WTC11 (cell line): ENCODE results near the gene ZNF804A. TPM values are rescaled to one million over a fixed set of nuclear protein-coding genes. Genes with fewer than 3 reads are reported as not detected.

ENCODE experiments used
- ATAC-seq: fragments of 200-7000 bp; cut with Tn5 transposase; 2 replicates; pipeline ENCODE4 v1.10.0; 2021; ENCODE audit warnings: mild to moderate bottlenecking, moderate library complexity
- CTCF ChIA-PET: fragments of 300-600 bp; sonication (Branson Sonifier 250); formaldehyde crosslinking; loops from one replicate; lab custom pipeline; 2021; ENCODE audit warnings: antibody characterized with exemption; lab: Charles Lee
- POLR2A ChIA-PET: fragments of 350-600 bp; sonication (Branson Sonifier 250); formaldehyde crosslinking; loops from one replicate; lab custom pipeline; 2021; ENCODE audit warnings: antibody characterized with exemption; lab: Charles Lee
- DNase-seq: peaks from one replicate; pipeline ENCODE4 v3.0.0; 2021; ENCODE audit warnings: low spot score
- H3K27ac Mint-ChIP-seq: 2 replicates; pipeline ENCODE4 v1.8.0; 2021; ENCODE audit warnings: mixed read lengths
- H3K27me3 Mint-ChIP-seq: 2 replicates; pipeline ENCODE4 v1.8.0; 2021; ENCODE audit warnings: low read depth, mild to moderate bottlenecking, moderate library complexity, mixed read lengths
- H3K36me3 Mint-ChIP-seq: 2 replicates; pipeline ENCODE4 v1.8.0; 2021; ENCODE audit warnings: mixed read lengths
- H3K4me1 Mint-ChIP-seq: 2 replicates; pipeline ENCODE4 v1.8.0; 2022; ENCODE audit warnings: mixed read lengths
- H3K4me3 Mint-ChIP-seq: 2 replicates; pipeline ENCODE4 v1.8.0; 2021; ENCODE audit warnings: mild to moderate bottlenecking, moderate library complexity, mixed read lengths
- H3K9me3 Mint-ChIP-seq: 2 replicates; pipeline ENCODE4 v1.8.0; 2021; ENCODE audit warnings: mixed read lengths
- CBFB ChIP-seq: sonication (generic); formaldehyde crosslinking; IDR thresholded peaks from 2 replicates; pipeline ENCODE4 v1.8.1; 2022; ENCODE audit warnings: mild to moderate bottlenecking, low read depth, missing genetic modification reagents
- CTCF ChIP-seq: fragments of 200-600 bp; IDR thresholded peaks from 2 replicates; pipeline ENCODE4 v1.8.0; 2022; ENCODE audit warnings: antibody characterized with exemption
- ETV6 ChIP-seq: sonication (generic); formaldehyde crosslinking; IDR thresholded peaks from 2 replicates; pipeline ENCODE4 v1.8.1; 2022; ENCODE audit warnings: mild to moderate bottlenecking, missing genetic modification reagents
- FOXJ3 ChIP-seq: sonication (generic); formaldehyde crosslinking; IDR thresholded peaks from 2 replicates; pipeline ENCODE4 v1.9.0; 2021; ENCODE audit warnings: missing genetic modification reagents, mild to moderate bottlenecking, borderline replicate concordance
- FOXP4 ChIP-seq: sonication (generic); formaldehyde crosslinking; IDR thresholded peaks from 2 replicates; pipeline ENCODE4 v1.8.0; 2022; ENCODE audit warnings: mild to moderate bottlenecking, missing genetic modification reagents
- GABPB1 ChIP-seq: sonication (generic); formaldehyde crosslinking; IDR thresholded peaks from 2 replicates; pipeline ENCODE4 v1.8.1; 2023; ENCODE audit warnings: mild to moderate bottlenecking, missing genetic modification reagents
- GRHL2 ChIP-seq: fragments of 250-450 bp; sonication (Bioruptor Pico); IDR thresholded peaks from 2 replicates; pipeline ENCODE4 v1.8.0; 2022; ENCODE audit warnings: mild to moderate bottlenecking, moderate library complexity; ENCODE audit not compliant: insufficient replicate concordance, severe bottlenecking
- IRF1 ChIP-seq: sonication (generic); formaldehyde crosslinking; IDR thresholded peaks from 2 replicates; pipeline ENCODE4 v1.8.0; 2023; ENCODE audit warnings: missing genetic modification reagents
- JAZF1 ChIP-seq: fragments of 250-450 bp; sonication (Bioruptor Pico); IDR thresholded peaks from 2 replicates; pipeline ENCODE4 v1.9.0; 2021; ENCODE audit warnings: moderate library complexity, mild to moderate bottlenecking, inconsistent platforms
- JUN ChIP-seq: sonication (generic); formaldehyde crosslinking; IDR thresholded peaks from 2 replicates; pipeline ENCODE4 v1.8.0; 2023; ENCODE audit warnings: mild to moderate bottlenecking, missing genetic modification reagents
- MLX ChIP-seq: sonication (generic); formaldehyde crosslinking; IDR thresholded peaks from 2 replicates; pipeline ENCODE4 v1.8.1; 2023; ENCODE audit warnings: mild to moderate bottlenecking, missing genetic modification reagents, moderate library complexity
- MYBL2 ChIP-seq: sonication (generic); formaldehyde crosslinking; IDR thresholded peaks from 2 replicates; pipeline ENCODE4 v1.8.1; 2023; ENCODE audit warnings: mild to moderate bottlenecking, moderate library complexity, missing genetic modification reagents
- NFATC4 ChIP-seq: fragments of 250-450 bp; sonication (Bioruptor Pico); IDR thresholded peaks from 2 replicates; pipeline ENCODE4 v1.9.0; 2021; ENCODE audit warnings: mild to moderate bottlenecking
- NFE2L1 ChIP-seq: sonication (generic); formaldehyde crosslinking; IDR thresholded peaks from 2 replicates; pipeline ENCODE4 v1.8.1; 2023; ENCODE audit warnings: missing genetic modification reagents
- RORB ChIP-seq: fragments of 250-450 bp; sonication (Bioruptor Pico); IDR thresholded peaks from 2 replicates; pipeline ENCODE4 v1.9.0; 2021; ENCODE audit warnings: mild to moderate bottlenecking
- TCF7 ChIP-seq: sonication (generic); formaldehyde crosslinking; IDR thresholded peaks from 2 replicates; pipeline ENCODE4 v1.8.0; 2022; ENCODE audit warnings: mild to moderate bottlenecking, low read depth, missing genetic modification reagents, moderate library complexity
- TP53 ChIP-seq: sonication (generic); formaldehyde crosslinking; IDR thresholded peaks from 2 replicates; pipeline ENCODE4 v1.8.1; 2023; ENCODE audit warnings: mild to moderate bottlenecking, missing genetic modification reagents
- ZNF138 ChIP-seq: sonication (generic); formaldehyde crosslinking; conservative IDR thresholded peaks from 2 replicates; pipeline ENCODE4 v1.8.1; 2022; ENCODE audit warnings: mild to moderate bottlenecking, moderate library complexity, missing genetic modification reagents
- ZNF263 ChIP-seq: sonication (generic); formaldehyde crosslinking; IDR thresholded peaks from 2 replicates; pipeline ENCODE4 v1.8.1; 2022; ENCODE audit warnings: low read depth, mild to moderate bottlenecking, moderate library complexity, missing genetic modification reagents
- ZNF317 ChIP-seq: sonication (generic); formaldehyde crosslinking; IDR thresholded peaks from 2 replicates; pipeline ENCODE4 v1.8.1; 2023; ENCODE audit warnings: low read depth, mild to moderate bottlenecking, moderate library complexity, missing genetic modification reagents, borderline replicate concordance
- ZNF671 ChIP-seq: fragments of 250-450 bp; sonication (Bioruptor Pico); IDR thresholded peaks from 2 replicates; pipeline ENCODE4 v1.8.0; 2021; ENCODE audit warnings: mild to moderate bottlenecking
- total RNA-seq: library from RNA; stranded (reverse); gene quantifications from 3 replicates; pipeline ENCODE4 v1.2.3, GENCODE V29; 2021
- TF ChIP-seq, protein P1 (sequence below): sonication (generic); formaldehyde crosslinking; IDR thresholded peaks from 2 replicates; pipeline ENCODE4 v1.8.1; 2023; ENCODE audit warnings: mild to moderate bottlenecking, missing genetic modification reagents
- TF ChIP-seq, protein P2 (sequence below): sonication (generic); formaldehyde crosslinking; IDR thresholded peaks from 2 replicates; pipeline ENCODE4 v1.8.0; 2022; ENCODE audit warnings: mild to moderate bottlenecking, missing genetic modification reagents
- TF ChIP-seq, protein P3 (sequence below): sonication (generic); formaldehyde crosslinking; IDR thresholded peaks from 2 replicates; pipeline ENCODE4 v1.8.1; 2023; ENCODE audit warnings: mild to moderate bottlenecking, missing genetic modification reagents
- TF ChIP-seq, protein P4 (sequence below): sonication (generic); formaldehyde crosslinking; IDR thresholded peaks from 2 replicates; pipeline ENCODE4 v1.8.0; 2023; ENCODE audit warnings: mild to moderate bottlenecking, missing genetic modification reagents

Gene ZNF804A
- total RNA-seq, 1 experiment from 2014 or later, result not detected

DNA sequence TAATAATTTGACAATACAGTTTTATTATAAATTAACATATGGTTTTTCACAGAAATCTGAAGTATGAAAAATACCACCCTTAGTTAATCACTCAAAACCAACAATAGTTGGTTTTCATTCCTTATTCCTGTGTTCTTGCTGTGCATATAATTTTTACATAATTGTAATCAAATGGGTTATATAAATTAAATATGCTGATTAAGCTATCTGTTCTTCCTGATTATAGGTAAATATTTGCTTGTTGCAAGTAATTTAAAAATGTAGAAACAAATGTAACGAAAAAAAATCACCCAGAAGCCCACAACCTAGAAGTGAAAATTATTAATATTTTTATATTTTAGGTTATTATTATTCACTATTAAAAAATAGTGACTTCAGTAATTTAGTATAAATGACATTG lies 98.3 kb downstream of the ZNF804A start:
- POLR2A ChIA-PET, result no interaction called here
- H3K27me3 Mint-ChIP-seq, result no peaks in the 10 kb centered on the region
- H3K27ac Mint-ChIP-seq, result no peak overlapping the region
- H3K4me1 Mint-ChIP-seq, result peaks cover 4% of the 10 kb centered on the region; the same call in 1 of the 2 replicates
- TF ChIP-seq MLX, result no peak
- no peak for TF ChIP-seq ZNF138 (CRISPR knock-in tag)
- TF ChIP-seq MYBL2 (CRISPR knock-in tag), result no peak
- TF ChIP-seq JAZF1 (CRISPR knock-in tag), result no peak
- TF ChIP-seq, protein P1, sequence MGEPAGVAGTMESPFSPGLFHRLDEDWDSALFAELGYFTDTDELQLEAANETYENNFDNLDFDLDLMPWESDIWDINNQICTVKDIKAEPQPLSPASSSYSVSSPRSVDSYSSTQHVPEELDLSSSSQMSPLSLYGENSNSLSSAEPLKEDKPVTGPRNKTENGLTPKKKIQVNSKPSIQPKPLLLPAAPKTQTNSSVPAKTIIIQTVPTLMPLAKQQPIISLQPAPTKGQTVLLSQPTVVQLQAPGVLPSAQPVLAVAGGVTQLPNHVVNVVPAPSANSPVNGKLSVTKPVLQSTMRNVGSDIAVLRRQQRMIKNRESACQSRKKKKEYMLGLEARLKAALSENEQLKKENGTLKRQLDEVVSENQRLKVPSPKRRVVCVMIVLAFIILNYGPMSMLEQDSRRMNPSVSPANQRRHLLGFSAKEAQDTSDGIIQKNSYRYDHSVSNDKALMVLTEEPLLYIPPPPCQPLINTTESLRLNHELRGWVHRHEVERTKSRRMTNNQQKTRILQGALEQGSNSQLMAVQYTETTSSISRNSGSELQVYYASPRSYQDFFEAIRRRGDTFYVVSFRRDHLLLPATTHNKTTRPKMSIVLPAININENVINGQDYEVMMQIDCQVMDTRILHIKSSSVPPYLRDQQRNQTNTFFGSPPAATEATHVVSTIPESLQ (CRISPR knock-in tag), result no peak
- no peak for TF ChIP-seq CBFB (CRISPR knock-in tag)
- no peak for TF ChIP-seq JUN (CRISPR knock-in tag)
- CTCF ChIA-PET, result no interaction called here
- no peak for DNase-seq
- no peaks in the 10 kb centered on the region for H3K36me3 Mint-ChIP-seq
- ATAC-seq, result no peak
- H3K9me3 Mint-ChIP-seq, result no peaks in the 10 kb centered on the region
- no peak overlapping the region for H3K4me3 Mint-ChIP-seq

DNA sequence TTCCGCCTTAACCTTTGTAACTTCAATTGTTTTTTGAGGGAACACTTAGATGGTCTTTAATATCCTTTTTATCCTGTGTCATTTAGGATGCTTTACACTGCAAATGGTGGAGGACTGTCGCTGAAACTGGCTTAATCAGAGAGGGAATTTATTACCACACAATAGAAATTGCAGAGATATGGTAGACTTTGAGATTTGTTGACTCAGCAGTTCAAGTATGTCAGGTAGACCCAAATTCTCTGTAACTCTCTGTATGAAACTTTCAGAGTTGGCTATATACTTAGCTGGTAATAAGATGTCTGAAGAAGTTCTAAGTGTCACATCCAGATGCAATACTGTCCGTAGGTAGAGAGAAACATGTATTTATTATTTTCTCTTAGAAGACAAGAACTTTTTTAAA lies 100.1 kb downstream of the ZNF804A start:
- Mint-ChIP-seq H3K27ac (no peak overlapping the region), H3K27me3 (no peaks in the 10 kb centered on the region), H3K4me1 (peaks cover 4% of the 10 kb centered on the region; the same call in 1 of the 2 replicates), H3K9me3 (no peaks in the 10 kb centered on the region), H3K4me3 (no peak overlapping the region), H3K36me3 (no peaks in the 10 kb centered on the region)
- TF ChIP-seq RORB (CRISPR knock-in tag) (no peak), GRHL2 (no peak), FOXJ3 (CRISPR knock-in tag) (no peak), ZNF263 (CRISPR knock-in tag) (no peak), IRF1 (CRISPR knock-in tag) (no peak), ZNF671 (no peak), CTCF (no peak), TCF7 (CRISPR knock-in tag) (no peak), JAZF1 (CRISPR knock-in tag) (no peak), NFE2L1 (no peak), ZNF317 (CRISPR knock-in tag) (no peak), NFATC4 (CRISPR knock-in tag) (no peak), ETV6 (CRISPR knock-in tag) (no peak), GABPB1 (CRISPR knock-in tag) (no peak), TP53 (CRISPR knock-in tag) (no peak), FOXP4 (CRISPR knock-in tag) (no peak)
- TF ChIP-seq, protein P2, sequence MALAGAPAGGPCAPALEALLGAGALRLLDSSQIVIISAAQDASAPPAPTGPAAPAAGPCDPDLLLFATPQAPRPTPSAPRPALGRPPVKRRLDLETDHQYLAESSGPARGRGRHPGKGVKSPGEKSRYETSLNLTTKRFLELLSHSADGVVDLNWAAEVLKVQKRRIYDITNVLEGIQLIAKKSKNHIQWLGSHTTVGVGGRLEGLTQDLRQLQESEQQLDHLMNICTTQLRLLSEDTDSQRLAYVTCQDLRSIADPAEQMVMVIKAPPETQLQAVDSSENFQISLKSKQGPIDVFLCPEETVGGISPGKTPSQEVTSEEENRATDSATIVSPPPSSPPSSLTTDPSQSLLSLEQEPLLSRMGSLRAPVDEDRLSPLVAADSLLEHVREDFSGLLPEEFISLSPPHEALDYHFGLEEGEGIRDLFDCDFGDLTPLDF (CRISPR knock-in tag), result no peak
- TF ChIP-seq, protein P3, sequence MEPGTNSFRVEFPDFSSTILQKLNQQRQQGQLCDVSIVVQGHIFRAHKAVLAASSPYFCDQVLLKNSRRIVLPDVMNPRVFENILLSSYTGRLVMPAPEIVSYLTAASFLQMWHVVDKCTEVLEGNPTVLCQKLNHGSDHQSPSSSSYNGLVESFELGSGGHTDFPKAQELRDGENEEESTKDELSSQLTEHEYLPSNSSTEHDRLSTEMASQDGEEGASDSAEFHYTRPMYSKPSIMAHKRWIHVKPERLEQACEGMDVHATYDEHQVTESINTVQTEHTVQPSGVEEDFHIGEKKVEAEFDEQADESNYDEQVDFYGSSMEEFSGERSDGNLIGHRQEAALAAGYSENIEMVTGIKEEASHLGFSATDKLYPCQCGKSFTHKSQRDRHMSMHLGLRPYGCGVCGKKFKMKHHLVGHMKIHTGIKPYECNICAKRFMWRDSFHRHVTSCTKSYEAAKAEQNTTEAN, result no peak
- TF ChIP-seq, protein P4, sequence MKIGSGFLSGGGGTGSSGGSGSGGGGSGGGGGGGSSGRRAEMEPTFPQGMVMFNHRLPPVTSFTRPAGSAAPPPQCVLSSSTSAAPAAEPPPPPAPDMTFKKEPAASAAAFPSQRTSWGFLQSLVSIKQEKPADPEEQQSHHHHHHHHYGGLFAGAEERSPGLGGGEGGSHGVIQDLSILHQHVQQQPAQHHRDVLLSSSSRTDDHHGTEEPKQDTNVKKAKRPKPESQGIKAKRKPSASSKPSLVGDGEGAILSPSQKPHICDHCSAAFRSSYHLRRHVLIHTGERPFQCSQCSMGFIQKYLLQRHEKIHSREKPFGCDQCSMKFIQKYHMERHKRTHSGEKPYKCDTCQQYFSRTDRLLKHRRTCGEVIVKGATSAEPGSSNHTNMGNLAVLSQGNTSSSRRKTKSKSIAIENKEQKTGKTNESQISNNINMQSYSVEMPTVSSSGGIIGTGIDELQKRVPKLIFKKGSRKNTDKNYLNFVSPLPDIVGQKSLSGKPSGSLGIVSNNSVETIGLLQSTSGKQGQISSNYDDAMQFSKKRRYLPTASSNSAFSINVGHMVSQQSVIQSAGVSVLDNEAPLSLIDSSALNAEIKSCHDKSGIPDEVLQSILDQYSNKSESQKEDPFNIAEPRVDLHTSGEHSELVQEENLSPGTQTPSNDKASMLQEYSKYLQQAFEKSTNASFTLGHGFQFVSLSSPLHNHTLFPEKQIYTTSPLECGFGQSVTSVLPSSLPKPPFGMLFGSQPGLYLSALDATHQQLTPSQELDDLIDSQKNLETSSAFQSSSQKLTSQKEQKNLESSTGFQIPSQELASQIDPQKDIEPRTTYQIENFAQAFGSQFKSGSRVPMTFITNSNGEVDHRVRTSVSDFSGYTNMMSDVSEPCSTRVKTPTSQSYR (CRISPR knock-in tag), result no peak
- ChIA-PET CTCF (no interaction called here), POLR2A (no interaction called here)
- ATAC-seq (no peak), DNase-seq (no peak)
